Gastrocnemius medialis (tissue), 4 donors: ENCODE results near the gene KRT8.

Experiments
- POLR2A ChIP-seq, 2 donors: fragments of 450-650 bp; IDR thresholded peaks; one replicate each; pipeline ENCODE4 v1.6.1; 2017; ENCODE audit warnings: antibody characterized with exemption in 2 of 2, mild to moderate bottlenecking in 2 of 2, moderate library complexity in 2 of 2
- TF ChIP-seq, protein P1 (sequence below), 5 experiments: fragments of 450-650 bp in 3 of 5; fragments of 200-600 bp in 2 of 5; sonication (generic) in 2 of 5; IDR thresholded peaks in 4 of 5; conservative IDR thresholded peaks in 1 of 5; 1 replicate in 4 of 5; 2 replicates in 1 of 5; pipeline ENCODE4 v1.5.1; 2016 to 2019; ENCODE audit warnings: antibody characterized with exemption in 5 of 5, mild to moderate bottlenecking in 3 of 5, moderate library complexity in 3 of 5

DNA sequence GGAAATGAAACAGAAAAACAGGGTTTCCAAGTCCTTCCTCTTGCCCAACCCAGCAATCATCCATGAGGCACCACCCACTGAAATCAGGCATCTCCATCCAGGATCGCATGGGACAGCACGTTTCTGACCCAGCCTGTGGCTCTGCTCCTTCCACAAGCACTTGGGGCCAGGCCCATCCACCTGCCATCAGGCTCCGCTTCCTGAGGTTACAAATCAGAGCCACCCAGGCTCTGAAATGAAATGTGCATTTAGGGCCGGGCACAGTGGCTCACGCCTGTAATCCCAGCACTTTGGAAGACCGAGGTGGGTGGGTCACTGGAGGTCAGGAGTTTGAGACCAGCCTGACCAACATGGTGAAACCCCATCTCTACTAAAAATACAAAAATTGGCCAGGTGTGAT lies 55.4 kb downstream of the KRT8 start:
- TF ChIP-seq, protein P1, sequence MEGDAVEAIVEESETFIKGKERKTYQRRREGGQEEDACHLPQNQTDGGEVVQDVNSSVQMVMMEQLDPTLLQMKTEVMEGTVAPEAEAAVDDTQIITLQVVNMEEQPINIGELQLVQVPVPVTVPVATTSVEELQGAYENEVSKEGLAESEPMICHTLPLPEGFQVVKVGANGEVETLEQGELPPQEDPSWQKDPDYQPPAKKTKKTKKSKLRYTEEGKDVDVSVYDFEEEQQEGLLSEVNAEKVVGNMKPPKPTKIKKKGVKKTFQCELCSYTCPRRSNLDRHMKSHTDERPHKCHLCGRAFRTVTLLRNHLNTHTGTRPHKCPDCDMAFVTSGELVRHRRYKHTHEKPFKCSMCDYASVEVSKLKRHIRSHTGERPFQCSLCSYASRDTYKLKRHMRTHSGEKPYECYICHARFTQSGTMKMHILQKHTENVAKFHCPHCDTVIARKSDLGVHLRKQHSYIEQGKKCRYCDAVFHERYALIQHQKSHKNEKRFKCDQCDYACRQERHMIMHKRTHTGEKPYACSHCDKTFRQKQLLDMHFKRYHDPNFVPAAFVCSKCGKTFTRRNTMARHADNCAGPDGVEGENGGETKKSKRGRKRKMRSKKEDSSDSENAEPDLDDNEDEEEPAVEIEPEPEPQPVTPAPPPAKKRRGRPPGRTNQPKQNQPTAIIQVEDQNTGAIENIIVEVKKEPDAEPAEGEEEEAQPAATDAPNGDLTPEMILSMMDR (IDR thresholded peaks at IDR 0.05 in 4 of 5, conservative IDR thresholded peaks at IDR 0.05 in 1 of 5) = no peak
- no peak for TF ChIP-seq POLR2A (IDR thresholded peaks at IDR 0.05)
